ENCODE measurements around the gene APC2.

APC2 gene

GRCh38 chr19:1430246-1430645, 19.7 kb upstream of the APC2 start:
- intact Hi-C loops (cut with DNase I; ENCODE audit: low total_unique reads) = no loop called here
- DNase-seq = no peak
- H3K4me1 ChIP-seq = no peaks in the 10 kb centered on the region
- TF ChIP-seq, protein P1, sequence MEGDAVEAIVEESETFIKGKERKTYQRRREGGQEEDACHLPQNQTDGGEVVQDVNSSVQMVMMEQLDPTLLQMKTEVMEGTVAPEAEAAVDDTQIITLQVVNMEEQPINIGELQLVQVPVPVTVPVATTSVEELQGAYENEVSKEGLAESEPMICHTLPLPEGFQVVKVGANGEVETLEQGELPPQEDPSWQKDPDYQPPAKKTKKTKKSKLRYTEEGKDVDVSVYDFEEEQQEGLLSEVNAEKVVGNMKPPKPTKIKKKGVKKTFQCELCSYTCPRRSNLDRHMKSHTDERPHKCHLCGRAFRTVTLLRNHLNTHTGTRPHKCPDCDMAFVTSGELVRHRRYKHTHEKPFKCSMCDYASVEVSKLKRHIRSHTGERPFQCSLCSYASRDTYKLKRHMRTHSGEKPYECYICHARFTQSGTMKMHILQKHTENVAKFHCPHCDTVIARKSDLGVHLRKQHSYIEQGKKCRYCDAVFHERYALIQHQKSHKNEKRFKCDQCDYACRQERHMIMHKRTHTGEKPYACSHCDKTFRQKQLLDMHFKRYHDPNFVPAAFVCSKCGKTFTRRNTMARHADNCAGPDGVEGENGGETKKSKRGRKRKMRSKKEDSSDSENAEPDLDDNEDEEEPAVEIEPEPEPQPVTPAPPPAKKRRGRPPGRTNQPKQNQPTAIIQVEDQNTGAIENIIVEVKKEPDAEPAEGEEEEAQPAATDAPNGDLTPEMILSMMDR (IDR thresholded peaks at IDR 0.05) = no peak
- H3K9me3 ChIP-seq = no peaks in the 10 kb centered on the region
- no peak overlapping the region for H3K27ac ChIP-seq
- H3K36me3 ChIP-seq = peaks cover 71 to 99% (median 93%) of the 10 kb centered on the region in 3 donors
- no peaks in the 10 kb centered on the region for H3K27me3 ChIP-seq
- no peak overlapping the region for H3K4me3 ChIP-seq

DNA sequence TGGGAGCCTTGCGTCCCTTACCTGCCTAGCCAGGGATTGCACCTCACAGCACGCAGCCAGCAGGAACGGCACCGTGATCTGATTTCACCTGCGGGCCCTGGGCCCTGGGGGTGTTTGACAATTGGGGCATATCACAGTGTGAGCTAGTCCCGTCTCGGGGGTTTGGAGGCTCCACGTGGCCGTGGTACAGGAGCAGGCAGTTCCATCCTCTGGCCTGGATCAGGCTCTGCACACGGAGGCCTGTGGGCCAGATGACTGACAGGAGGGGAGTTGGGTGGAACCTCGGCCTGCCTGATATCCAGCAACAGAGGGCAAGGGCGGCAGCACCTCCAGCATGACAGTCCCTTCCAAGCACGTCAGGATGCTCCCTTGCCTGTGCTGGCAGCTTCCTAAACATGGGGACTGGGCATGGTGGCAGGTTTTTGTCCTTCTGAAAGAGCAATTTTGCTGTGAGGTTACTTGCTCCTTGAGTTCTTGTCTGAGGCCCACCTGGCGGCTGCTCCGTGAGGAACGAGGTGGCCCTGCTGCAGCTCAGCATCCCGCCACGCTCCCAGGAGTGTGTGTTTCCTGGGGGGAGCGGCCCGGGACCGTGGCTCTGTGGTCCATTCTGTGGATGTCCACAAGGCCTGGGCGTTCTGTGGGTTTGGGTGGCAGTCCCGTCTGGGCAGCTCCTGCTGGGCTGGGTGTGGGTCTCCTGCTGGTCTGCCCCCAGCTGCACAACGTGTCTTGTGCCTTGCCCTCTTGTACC, 18.0 kb upstream of the APC2 start:
- Histone ChIP-seq H3K27ac (no peak overlapping the region), H3K9me3 (no peaks in the 10 kb centered on the region), H3K4me3 (no peak overlapping the region), H3K4me1 (no peaks in the 10 kb centered on the region), H3K27me3 (no peaks in the 10 kb centered on the region), H3K36me3 (peaks cover 67 to 89% (median 77%) of the 10 kb centered on the region in 3 donors)
- intact Hi-C loops (cut with DNase I; ENCODE audit: low total_unique reads) = no loop called here
- no peak for DNase-seq
- TF ChIP-seq, protein P1 (IDR thresholded peaks at IDR 0.05) = no peak

DNA sequence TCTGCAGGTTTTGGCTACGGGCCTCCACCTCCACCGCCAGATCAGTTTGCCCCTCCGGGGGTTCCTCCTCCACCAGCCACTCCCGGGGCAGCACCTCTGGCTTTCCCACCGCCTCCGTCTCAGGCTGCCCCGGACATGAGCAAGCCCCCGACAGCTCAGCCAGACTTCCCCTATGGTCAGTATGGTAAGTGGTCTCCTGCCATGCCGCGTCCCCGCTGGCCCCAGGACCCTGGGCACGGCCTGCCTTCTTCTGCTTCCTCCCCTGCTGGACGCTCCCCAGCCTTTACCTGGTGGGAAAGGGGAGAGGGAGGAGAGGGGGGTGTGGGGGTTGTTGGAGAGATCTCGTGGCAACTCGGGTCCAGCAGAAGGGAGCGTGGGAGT, 17.4 kb upstream of the APC2 start:
- H3K27ac ChIP-seq = no peak overlapping the region
- TF ChIP-seq, protein P1 (IDR thresholded peaks at IDR 0.05) = no peak

GRCh38 chr19:1433119-1434039, 16.5 kb upstream of the APC2 start:
- DNase-seq = no peak
- Histone ChIP-seq H3K4me1 (peaks cover 0 to 3% (median 0%) of the 10 kb centered on the region in 4 donors), H3K4me3 (no peak overlapping the region), H3K27me3 (no peaks in the 10 kb centered on the region), H3K9me3 (no peaks in the 10 kb centered on the region), H3K36me3 (peaks cover 64 to 75% (median 67%) of the 10 kb centered on the region in 3 donors), H3K27ac (no peak overlapping the region)
- intact Hi-C loops (cut with DNase I; ENCODE audit: low total_unique reads) = no loop called here
- TF ChIP-seq, protein P1 (IDR thresholded peaks at IDR 0.05) = no peak

More for the DNA sequence above, 17.4 kb upstream of the APC2 start:
- DNase-seq = no peak
- H3K4me3 ChIP-seq = no peak overlapping the region
- no peaks in the 10 kb centered on the region for H3K4me1 ChIP-seq
- no peaks in the 10 kb centered on the region for H3K9me3 ChIP-seq
- H3K27me3 ChIP-seq = no peaks in the 10 kb centered on the region
- intact Hi-C loops (cut with DNase I; ENCODE audit: low total_unique reads) = no loop called here
- peaks cover 67 to 83% (median 73%) of the 10 kb centered on the region in 3 donors for H3K36me3 ChIP-seq

DNA sequence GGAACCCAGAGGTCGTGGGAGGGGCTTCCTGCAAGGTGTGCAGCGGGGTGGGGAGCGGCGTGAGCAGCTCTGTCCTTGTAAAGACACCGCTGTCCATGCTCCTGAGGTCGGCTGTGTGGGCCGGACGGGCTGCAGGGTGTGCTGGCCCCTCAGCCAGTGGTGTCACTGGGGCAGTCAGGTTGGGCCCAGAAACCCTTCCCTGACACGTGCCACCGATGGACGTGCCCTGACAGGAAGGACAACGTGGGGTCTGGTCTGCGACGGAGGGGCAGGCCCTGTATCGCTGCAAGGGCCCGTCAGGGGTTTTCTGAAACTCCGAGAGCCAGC, 15.9 kb upstream of the APC2 start:
- Histone ChIP-seq H3K27me3 (no peaks in the 10 kb centered on the region), H3K9me3 (no peaks in the 10 kb centered on the region), H3K4me3 (no peak overlapping the region), H3K36me3 (peaks cover 58 to 69% (median 63%) of the 10 kb centered on the region in 3 donors), H3K4me1 (peaks cover 0 to 6% (median 3%) of the 10 kb centered on the region in 4 donors), H3K27ac (no peak overlapping the region)
- intact Hi-C loops (cut with DNase I; ENCODE audit: low total_unique reads) = no loop called here
- no peak for DNase-seq
- TF ChIP-seq, protein P1 (IDR thresholded peaks at IDR 0.05) = no peak
